CD4-positive, alpha-beta T cell treated with Interleukin-2 at 100 ng/mL for 4 hours (primary cell): ENCODE results near the gene ENAM.

Experiments used
- DNase-seq: peaks from one replicate; pipeline ENCODE4 v3.0.0-alpha.2; 2020; ENCODE audit warnings: low spot score

The ENAM gene

DNA sequence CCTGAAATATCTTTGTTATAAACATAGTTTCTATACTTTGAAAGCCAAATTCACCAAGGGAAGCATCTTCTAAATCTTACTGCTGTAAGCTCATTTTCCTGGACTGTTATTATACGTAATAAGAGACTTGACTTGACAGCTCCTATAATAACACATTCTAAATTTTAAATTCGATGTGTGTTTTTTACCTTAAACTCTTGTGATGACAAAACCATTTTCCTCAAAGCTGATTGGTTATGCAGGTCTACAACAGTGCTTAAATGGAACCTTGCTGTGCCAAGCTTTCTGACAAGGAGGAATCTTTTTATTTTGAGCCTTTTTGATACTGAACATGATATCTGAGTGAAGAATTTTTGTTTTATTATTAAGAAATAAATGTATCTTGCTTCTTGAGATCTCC lies at the start of gene ENAM:
TSS of gene ENAM (plus strand) at position 301 of the 400 bp plus-strand sequence. CDS start 757 bp downstream, outside the sequence.
- no peak for DNase-seq

- no peak for DNase-seq
Measured at GRCh38 chr4:70581980-70582379, 46.6 kb upstream of the ENAM start.

DNA sequence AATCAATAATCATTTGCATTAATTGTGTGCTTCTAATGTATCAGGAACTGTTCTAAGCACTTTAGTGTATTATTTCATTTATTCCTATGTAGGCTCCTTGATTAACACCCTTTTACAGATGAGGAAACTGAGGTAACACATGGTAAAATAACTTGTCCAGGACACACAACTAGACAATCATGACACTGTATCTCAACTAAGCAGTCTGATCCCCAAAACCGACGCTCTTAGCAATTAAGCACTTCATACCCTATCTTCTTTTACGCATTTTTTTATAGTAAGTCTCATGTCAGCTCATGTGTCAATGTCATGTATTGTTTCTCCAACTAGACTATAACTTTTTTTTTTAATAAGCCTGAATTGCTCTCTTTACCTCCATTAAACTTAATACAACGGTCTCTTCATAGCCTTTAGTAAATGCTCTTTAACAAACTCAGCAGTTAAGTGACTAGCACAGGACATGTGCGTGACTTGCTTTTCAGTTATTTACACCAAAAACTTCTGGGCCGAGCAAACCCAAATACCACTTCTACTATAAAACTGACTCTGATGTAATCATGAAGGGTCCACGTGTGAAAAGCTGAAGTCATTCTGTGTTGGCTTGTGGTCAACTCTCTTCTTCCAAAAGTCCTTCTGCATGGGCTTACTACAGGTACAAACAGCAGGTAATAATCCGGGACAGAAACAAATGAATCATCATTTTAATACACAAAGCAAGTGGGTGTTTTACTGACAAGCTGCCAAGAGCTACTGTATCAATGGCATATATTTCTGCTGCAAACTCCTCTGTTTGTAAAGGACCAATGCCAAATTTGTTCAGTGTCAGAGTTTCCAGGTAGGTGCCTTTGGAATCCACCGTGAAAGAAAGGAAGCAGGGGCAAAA lies 44.4 kb upstream of the ENAM start:
- no peak for DNase-seq

DNA sequence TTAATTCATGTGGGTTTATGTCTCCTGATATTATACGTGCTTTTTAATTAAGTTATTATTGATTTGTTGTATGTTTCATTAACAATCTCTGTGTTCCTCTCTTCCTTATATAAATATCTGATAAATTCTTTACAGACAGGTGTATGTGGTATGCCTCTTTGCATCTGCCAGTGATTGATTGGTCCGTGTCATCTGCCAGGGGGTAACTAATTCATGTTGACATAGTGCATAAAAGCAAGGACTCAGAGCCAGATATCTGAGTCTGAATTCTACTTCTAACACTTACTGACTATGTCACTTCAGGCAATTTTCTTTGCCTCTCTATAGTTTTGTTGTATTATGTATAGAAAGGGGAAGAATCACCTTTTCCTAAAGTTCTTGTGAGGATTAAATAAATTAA lies 41.7 kb upstream of the ENAM start:
- DNase-seq, result no peak

DNA sequence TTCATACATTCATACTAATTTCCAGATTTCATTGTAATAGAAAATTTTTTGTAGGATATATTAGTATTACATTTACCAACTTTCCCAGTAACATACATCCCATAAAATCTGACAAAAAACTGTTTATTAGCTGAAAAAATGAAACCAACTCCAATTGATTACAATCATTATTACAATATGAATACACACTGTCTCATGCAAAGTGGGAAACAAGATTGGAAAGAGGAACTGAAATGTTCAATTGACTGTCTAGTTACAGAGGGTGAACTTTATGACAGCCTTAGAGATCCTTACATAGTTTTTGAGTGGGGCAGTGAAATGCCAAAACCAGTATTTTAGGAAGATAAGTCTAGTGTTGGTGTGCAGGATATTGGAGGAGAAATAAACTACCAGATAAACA lies 38.8 kb upstream of the ENAM start:
- no peak for DNase-seq

- no peak for DNase-seq
Measured at GRCh38 chr4:70591955-70592582, 36.5 kb upstream of the ENAM start, which contains the start of gene AMBN. AMBN (plus strand) TSS chr4:70592256; CDS start chr4:70592359, 103 bp downstream.

DNA sequence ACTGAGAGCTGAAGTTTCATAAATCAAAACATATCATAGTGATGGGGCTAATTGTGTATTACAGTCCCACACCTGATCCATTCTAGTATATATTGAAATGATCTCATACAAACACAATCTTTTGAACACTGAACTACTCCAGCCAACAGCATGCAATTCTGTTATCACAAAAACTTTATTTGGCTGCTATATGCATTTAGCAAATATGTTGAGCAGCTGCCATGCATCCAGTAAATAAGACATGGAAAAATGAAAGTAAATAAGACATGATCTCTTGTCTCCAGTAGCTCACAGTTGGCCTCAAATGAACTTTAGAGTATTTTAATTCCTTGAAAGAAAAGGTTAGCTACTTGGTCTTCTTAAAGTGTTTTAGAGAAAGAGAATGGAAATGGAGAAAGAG lies 34.3 kb upstream of the ENAM start:
- DNase-seq, result no peak

DNA sequence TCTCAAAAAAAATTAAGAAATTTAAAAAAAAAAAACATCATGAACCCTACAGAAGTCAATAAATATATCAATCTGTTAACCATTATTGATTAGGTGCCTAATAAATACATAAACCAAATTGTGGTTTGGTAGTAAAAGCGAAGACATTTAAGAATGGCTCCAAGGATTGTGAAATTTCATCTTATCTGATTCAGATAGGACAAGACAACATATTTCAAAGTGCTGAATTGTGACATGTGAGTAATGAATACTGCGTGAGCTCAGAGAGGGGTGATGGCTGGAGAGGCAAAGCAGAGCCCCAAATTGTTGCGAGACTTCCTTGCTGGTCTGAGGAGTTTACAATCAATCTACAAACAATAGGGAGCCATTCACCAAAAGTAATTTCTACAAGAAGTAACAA lies 28.2 kb upstream of the ENAM start:
- DNase-seq, result no peak

GRCh38 chr4:70600977-70601376 lies 27.6 kb upstream of the ENAM start:
- DNase-seq, result no peak

- peak; percentile 68 for DNase-seq
Measured at GRCh38 chr4:70601422-70602039, 27.0 kb upstream of the ENAM start.

- DNase-seq, result no peak
Measured at GRCh38 chr4:70603856-70604255, 24.7 kb upstream of the ENAM start.

- DNase-seq, result no peak
Measured at GRCh38 chr4:70606459-70606858, 22.1 kb upstream of the ENAM start.

DNA sequence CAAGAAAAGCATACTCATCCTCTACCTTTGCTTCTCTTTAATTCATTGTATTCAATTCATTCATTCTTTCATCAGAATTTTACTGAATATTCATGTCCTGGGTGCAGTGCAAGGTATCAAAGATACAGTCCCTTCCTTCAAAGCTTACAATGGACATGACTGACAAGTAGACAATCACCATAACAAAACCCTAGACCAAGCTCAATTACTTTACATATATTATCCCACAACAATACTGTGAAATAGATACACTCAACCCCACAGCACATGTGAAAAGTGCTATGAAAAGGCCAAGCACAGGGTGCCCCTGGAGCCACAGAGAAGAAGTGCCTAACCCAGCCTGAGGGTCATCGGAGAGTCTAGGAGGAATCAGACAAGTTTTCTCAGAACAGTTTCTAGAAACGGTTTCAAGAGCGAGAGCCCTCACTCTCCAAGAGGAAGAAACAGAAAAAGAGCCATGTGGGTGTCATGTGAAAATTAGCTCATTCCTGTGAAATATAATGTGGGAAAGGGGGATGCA lies 21.1 kb upstream of the ENAM start:
- DNase-seq, result no peak

DNA sequence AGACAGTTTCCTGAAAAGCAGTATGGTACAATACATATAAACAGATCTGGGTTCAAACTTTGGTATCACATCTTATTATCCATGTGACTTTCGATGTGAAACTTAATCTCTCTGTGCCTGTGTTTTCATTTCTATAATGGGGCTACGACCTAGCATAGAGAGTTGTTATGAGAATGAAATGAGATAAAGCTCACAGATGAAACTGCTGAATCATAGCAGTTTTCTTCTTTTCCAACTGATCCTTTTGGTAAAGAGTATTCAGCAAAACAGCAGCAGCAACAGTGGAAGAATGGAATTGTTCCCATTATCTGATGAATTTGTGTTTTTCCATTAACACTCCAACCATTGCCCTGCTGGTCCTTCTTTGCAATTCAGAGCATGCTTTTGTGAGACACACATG lies 20.2 kb upstream of the ENAM start:
- no peak for DNase-seq

- no peak for DNase-seq
Measured at GRCh38 chr4:70613306-70614183, 15.0 kb upstream of the ENAM start.

GRCh38 chr4:70614184-70614555 lies 14.4 kb upstream of the ENAM start:
- no peak for DNase-seq

GRCh38 chr4:70619288-70619687 lies 9.3 kb upstream of the ENAM start:
- no peak for DNase-seq

DNA sequence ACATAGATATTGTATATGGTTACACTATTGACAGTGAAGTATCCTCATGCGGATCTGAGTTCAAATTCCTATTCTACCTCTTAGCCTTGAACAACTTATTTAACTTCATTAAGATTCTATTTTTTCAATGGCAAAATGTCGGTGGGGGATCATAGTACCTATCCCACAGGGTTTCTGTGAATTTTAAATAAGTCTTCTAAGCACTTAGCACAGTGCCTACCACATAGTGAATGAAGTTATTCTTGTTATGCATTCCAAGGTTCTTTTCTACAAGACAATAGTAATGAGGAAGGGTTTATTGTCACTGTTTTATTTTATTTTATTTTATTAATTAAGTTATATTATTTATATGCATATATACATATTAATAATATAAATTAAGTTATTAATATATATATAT lies 8.8 kb upstream of the ENAM start:
- no peak for DNase-seq

DNA sequence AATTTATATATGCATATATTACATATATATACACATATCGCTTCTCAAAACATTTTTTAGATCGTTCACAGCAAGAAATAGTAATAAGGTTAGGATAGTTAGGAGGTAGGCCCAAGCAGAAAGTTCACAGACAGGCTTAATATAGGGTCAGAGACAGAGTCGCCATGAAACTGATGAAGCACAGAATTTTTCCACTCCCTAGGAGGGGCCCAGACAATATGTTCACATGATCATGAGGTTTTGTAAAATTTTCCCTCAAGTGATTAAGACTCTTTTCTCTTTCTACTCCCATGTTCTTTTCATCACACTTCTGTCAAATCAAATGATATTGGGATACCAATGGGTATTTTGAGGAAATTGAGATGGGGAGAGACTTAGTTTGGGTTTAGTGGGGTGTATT lies 5.2 kb upstream of the ENAM start:
- no peak for DNase-seq

- DNase-seq, result no peak
Measured at GRCh38 chr4:70624226-70624793, 4.2 kb upstream of the ENAM start.

GRCh38 chr4:70627620-70628019 lies 924 bp upstream of the ENAM start:
- no peak for DNase-seq
